ENCODE data around the gene MARCHF6. TPM values are rescaled to one million over a fixed set of nuclear protein-coding genes. Genes with fewer than 3 reads are reported as not detected.

MARCHF6 gene
- total RNA-seq, 1 donor from 2014 or later = 136 TPM

- no peak overlapping the region for H3K27ac ChIP-seq
- no peaks in the 10 kb centered on the region for H3K27me3 ChIP-seq (ENCODE audit: low read depth)
- intact Hi-C loops (cut with DNase I) = no loop called here
- TF ChIP-seq, protein P1, sequence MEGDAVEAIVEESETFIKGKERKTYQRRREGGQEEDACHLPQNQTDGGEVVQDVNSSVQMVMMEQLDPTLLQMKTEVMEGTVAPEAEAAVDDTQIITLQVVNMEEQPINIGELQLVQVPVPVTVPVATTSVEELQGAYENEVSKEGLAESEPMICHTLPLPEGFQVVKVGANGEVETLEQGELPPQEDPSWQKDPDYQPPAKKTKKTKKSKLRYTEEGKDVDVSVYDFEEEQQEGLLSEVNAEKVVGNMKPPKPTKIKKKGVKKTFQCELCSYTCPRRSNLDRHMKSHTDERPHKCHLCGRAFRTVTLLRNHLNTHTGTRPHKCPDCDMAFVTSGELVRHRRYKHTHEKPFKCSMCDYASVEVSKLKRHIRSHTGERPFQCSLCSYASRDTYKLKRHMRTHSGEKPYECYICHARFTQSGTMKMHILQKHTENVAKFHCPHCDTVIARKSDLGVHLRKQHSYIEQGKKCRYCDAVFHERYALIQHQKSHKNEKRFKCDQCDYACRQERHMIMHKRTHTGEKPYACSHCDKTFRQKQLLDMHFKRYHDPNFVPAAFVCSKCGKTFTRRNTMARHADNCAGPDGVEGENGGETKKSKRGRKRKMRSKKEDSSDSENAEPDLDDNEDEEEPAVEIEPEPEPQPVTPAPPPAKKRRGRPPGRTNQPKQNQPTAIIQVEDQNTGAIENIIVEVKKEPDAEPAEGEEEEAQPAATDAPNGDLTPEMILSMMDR (IDR thresholded peaks at IDR 0.05) = no peak
- H3K4me1 ChIP-seq = no peaks in the 10 kb centered on the region
- DNase-seq = no peak
- no peaks in the 10 kb centered on the region for H3K9me3 ChIP-seq
- H3K4me3 ChIP-seq = no peak overlapping the region
- ATAC-seq = no peak
- H3K36me3 ChIP-seq = no peaks in the 10 kb centered on the region
Observed at GRCh38 chr5:10315201-10315600, 38.3 kb upstream of the MARCHF6 start.

DNA sequence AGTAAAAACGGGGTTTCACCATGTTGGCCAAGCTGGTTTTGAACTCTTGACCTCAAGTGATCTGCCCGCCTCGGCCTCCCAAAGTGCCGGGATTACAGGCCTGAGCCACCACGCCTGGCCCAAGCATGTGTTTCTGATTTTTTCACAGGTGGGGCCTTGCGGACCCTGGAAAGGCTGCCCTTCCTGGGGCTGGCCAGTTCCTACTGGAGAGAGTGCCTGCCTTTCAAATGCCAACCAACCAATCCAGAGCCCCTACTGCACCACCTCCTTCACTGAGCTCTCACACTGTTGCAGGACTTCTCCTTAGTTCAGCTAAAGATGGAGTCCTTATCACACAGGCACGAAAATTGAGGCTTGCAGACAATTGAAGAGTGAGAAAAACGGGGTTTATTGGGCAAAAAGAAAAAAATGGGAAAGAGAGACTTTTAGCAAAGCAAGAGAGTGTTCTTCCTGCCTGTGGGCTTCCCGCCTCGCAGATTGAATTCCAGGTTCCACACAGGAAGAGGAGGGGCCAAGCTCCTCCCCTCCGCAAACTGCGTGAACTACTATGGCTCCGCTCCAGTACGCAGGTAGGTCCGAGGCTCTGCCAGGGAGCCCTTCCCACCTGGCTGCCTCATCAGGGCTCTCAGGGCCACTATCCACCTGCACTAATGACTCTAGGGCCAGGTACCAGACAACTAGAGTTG, 37.5 kb upstream of the MARCHF6 start:
- Histone ChIP-seq H3K36me3 (no peaks in the 10 kb centered on the region), H3K9me3 (no peaks in the 10 kb centered on the region), H3K4me3 (no peak overlapping the region), H3K27ac (no peak overlapping the region), H3K27me3 (ENCODE audit: low read depth) (no peaks in the 10 kb centered on the region), H3K4me1 (no peaks in the 10 kb centered on the region)
- ATAC-seq = peak in 1 of 2 donors; percentile 37
- TF ChIP-seq, protein P1 (IDR thresholded peaks at IDR 0.05) = no peak
- intact Hi-C loops (cut with DNase I) = no loop called here
- DNase-seq = no peak

DNA sequence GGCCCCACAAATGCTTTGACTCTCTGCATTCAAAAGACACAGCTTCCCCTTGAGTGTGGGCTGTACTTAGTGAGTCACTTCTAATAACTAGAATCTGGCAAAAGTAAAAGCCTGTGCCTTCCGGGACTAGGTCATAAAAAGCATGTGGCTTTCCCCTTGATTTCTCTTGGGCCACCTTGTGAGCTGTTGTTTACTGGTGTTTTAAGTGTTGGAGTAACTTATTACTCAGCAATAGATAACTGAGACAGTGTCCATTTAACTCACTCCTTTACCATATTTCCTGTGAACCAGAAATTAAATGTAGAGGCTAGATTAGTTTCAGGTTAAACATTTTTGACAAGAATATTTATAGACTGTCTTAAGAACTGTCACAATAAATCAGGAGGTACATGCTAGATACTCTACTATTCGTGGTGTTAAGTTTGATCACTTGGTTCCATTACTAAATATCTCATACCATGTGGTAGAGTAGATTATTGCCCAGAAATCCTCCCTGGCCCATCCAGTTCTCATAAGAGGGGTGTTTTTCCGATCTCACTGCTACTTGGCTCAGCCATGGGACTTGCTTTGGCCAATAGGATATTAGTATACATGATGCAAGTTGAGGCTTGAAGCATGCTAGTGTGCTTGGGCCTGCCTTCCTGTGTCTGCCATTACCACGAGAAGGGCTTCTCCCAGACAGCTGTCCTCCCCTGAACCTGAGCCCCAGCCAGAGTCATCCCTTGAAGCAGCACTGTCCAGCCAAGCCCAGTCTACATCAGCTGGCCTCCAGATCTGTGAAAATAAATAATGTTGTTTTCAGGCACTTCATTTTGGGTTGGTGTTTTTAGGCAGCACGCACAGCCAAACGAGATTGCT, 35.4 kb upstream of the MARCHF6 start:
- no peaks in the 10 kb centered on the region for H3K36me3 ChIP-seq
- H3K27ac ChIP-seq = no peak overlapping the region
- H3K4me1 ChIP-seq = no peaks in the 10 kb centered on the region
- H3K27me3 ChIP-seq (ENCODE audit: low read depth) = no peaks in the 10 kb centered on the region
- no peaks in the 10 kb centered on the region for H3K9me3 ChIP-seq
- DNase-seq (no peak), ATAC-seq (no peak)
- TF ChIP-seq, protein P1 (IDR thresholded peaks at IDR 0.05) = no peak
- H3K4me3 ChIP-seq = no peak overlapping the region
- intact Hi-C loops (cut with DNase I) = no loop called here

DNA sequence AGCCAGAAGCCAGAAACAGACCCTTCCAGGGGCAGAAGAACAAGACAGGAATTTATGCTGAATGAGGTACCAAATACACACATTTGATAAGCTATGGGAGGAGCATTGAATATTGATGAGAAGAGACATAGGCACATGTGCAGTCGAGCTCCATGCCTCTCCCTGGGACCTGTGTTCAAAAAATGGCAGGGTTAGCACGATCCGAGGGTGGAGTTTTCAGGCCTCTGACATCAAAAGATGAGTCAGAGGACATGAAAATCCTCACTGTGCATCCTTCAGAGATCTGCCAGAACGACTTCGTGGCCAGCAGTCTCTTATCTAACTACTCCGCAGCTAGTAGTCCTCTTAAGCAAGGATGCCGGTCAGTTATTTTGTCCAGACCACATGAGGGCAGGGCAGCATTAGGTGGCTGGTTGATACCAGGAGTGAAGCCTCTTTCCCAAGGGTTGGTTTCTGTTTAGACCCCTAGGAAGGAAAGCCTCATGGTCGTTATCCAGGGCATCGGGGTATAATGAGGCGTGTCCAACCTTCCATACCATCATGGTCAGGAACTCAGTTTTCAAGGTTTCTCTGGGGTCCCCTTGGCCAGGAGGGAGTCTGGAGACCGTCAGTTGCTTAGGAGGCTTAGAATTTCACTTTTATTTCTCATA, 34.2 kb upstream of the MARCHF6 start:
- Histone ChIP-seq H3K36me3 (no peaks in the 10 kb centered on the region), H3K27ac (no peak overlapping the region), H3K27me3 (ENCODE audit: low read depth) (no peaks in the 10 kb centered on the region), H3K9me3 (no peaks in the 10 kb centered on the region), H3K4me1 (no peaks in the 10 kb centered on the region), H3K4me3 (no peak overlapping the region)
- TF ChIP-seq, protein P1 (IDR thresholded peaks at IDR 0.05) = no peak
- DNase-seq = no peak
- intact Hi-C loops (cut with DNase I) = no loop called here
- ATAC-seq = no peak

- intact Hi-C loops (cut with DNase I) = no loop called here
- DNase-seq (no peak), ATAC-seq (no peak)
- H3K4me3 ChIP-seq = no peak overlapping the region
- no peak overlapping the region for H3K27ac ChIP-seq
- no peaks in the 10 kb centered on the region for H3K27me3 ChIP-seq (ENCODE audit: low read depth)
- TF ChIP-seq, protein P1 (IDR thresholded peaks at IDR 0.05) = no peak
- no peaks in the 10 kb centered on the region for H3K9me3 ChIP-seq
- no peaks in the 10 kb centered on the region for H3K36me3 ChIP-seq
- no peaks in the 10 kb centered on the region for H3K4me1 ChIP-seq
Observed at GRCh38 chr5:10320793-10321192, 32.7 kb upstream of the MARCHF6 start.

Measured in lower lobe of right lung (tissue), 2 donors.